HepG2 (cell line): ENCODE measurements around the gene CITED2. TPM values are rescaled to one million over a fixed set of nuclear protein-coding genes. Genes with fewer than 3 reads are reported as not detected.

Source experiments
- ATF7 ChIP-seq, 2 experiments: fragments of 450-650 bp in 1 of 2; sonication (generic) in 1 of 2; formaldehyde crosslinking in 1 of 2; IDR thresholded peaks; 2 replicates each; pipeline versions ENCODE4 v1.4.0 to v1.6.1; 2016 to 2020; ENCODE audit warnings: antibody characterized with exemption in 1 of 2, mild to moderate bottlenecking in 1 of 2, missing genetic modification reagents in 1 of 2
- ATRX ChIP-seq: sonication (generic); formaldehyde crosslinking; IDR thresholded peaks from 2 replicates; pipeline ENCODE4 v1.4.0; 2020; ENCODE audit warnings: missing genetic modification reagents, borderline replicate concordance
- BATF2 ChIP-seq: sonication (generic); formaldehyde crosslinking; IDR thresholded peaks from 2 replicates; pipeline ENCODE4 v1.8.0; 2022; ENCODE audit warnings: mild to moderate bottlenecking, missing genetic modification reagents, moderate library complexity
- CEBPZ ChIP-seq: IDR thresholded peaks from 2 replicates; pipeline ENCODE4 v1.6.1; 2012; ENCODE audit warnings: low read length, improper control_type of control experiment
- DDIT3 ChIP-seq: sonication (generic); formaldehyde crosslinking; IDR thresholded peaks from 2 replicates; pipeline ENCODE4 v1.4.0; 2020; ENCODE audit warnings: mild to moderate bottlenecking, missing genetic modification reagents
- ESRRA ChIP-seq: sonication (generic); formaldehyde crosslinking; IDR thresholded peaks from 2 replicates; pipeline ENCODE4 v1.5.1; 2020; ENCODE audit warnings: mild to moderate bottlenecking, low read depth, missing genetic modification reagents
- HNRNPUL1 ChIP-seq: fragments of 200-400 bp; formaldehyde crosslinking; IDR thresholded peaks from 2 replicates; pipeline ENCODE4 v1.6.1; 2017; ENCODE audit warnings: low read depth, mild to moderate bottlenecking, low read length, moderate library complexity
- KAT7 ChIP-seq: IDR thresholded peaks from 2 replicates; pipeline ENCODE4 v1.6.1; 2018; ENCODE audit warnings: borderline replicate concordance, missing compliant biosample characterization
- LCORL ChIP-seq, 2 experiments: fragments of 450-650 bp in 1 of 2; sonication (generic) in 1 of 2; formaldehyde crosslinking in 1 of 2; IDR thresholded peaks; 2 replicates each; pipeline versions ENCODE4 v1.5.0 to v1.6.1; 2017 to 2020; ENCODE audit warnings: antibody characterized with exemption in 1 of 2, missing genetic modification reagents in 1 of 2
- MYNN ChIP-seq: sonication (generic); formaldehyde crosslinking; IDR thresholded peaks from 2 replicates; pipeline ENCODE4 v1.4.0; 2020; ENCODE audit warnings: mild to moderate bottlenecking, low read depth, missing genetic modification reagents
- SKI ChIP-seq: fragments of 450-650 bp; IDR thresholded peaks from one replicate; pipeline ENCODE4 v1.6.1; 2018; ENCODE audit warnings: mild to moderate bottlenecking; ENCODE audit not compliant: partially characterized antibody
- TEAD3 ChIP-seq: optimal IDR thresholded peaks from 2 replicates; pipeline ENCODE3; 2016; ENCODE audit warnings: borderline replicate concordance
- ZKSCAN5 ChIP-seq: sonication (generic); formaldehyde crosslinking; IDR thresholded peaks from 2 replicates; pipeline ENCODE4 v1.5.1; 2020; ENCODE audit warnings: mild to moderate bottlenecking, missing genetic modification reagents
- ZNF407 ChIP-seq: sonication (generic); formaldehyde crosslinking; IDR thresholded peaks from one replicate; pipeline ENCODE4 v1.5.1; 2020; ENCODE audit warnings: mild to moderate bottlenecking, missing genetic modification reagents; ENCODE audit errors: not compliant biosample characterization
- polyA plus RNA-seq, 8 experiments: library from polyadenylated mRNA; depleted of rRNA in 3 of 8; stranded (reverse) in 7 of 8; unstranded in 1 of 8; fragments of >200 nt; fragmentation: Illumina TruSeq in 4 of 8; extraction: Trizol in 4 of 8; gene quantifications; 2 replicates each; pipeline versions ENCODE4 v1.2.1 to v1.2.3, GENCODE V29; 2011 to 2016; ENCODE audit warnings: low read depth in 4 of 8, missing spikeins in 1 of 8, mixed read lengths in 1 of 8; ENCODE audit not compliant: insufficient read depth in 1 of 8
- total RNA-seq, 5 experiments: library from RNA; depleted of rRNA; stranded (reverse); fragments of >200 nt; fragmentation: Illumina TruSeq; extraction: Trizol; gene quantifications; 2 replicates each; pipeline ENCODE4 v1.2.3, GENCODE V29; 2016; ENCODE audit warnings: low read depth in 1 of 5

CITED2 gene
- total and polyA plus RNA-seq, 2 of the 13 experiments (the other 11 are each of a cell fraction or from before 2014, with no cell fraction given) = 17.6 to 57.2 TPM

GRCh38 chr6:139374357-139375225, at the start of gene CITED2 (continued):
- TF ChIP-seq CEBPZ (no peak), ESRRA (CRISPR knock-in tag) (peak; percentile 64), ATRX (CRISPR knock-in tag) (no peak), ZKSCAN5 (peak; percentile 70; the same call in 1 of the 2 replicates), ZNF407 (CRISPR knock-in tag) (peak; percentile 27), TEAD3 (CRISPR knock-in tag) (peak; percentile 85), DDIT3 (no peak; the same call in 1 of the 2 replicates), SKI (peak; percentile 74), HNRNPUL1 (peak; percentile 74; the same call in 1 of the 2 replicates), ATF7 (IDR thresholded peaks at IDR 0.05) (no peak), ATF7 (CRISPR knock-in tag; IDR thresholded peaks at IDR 0.05) (peak; percentile 50; the same call in 1 of the 2 replicates), MYNN (CRISPR knock-in tag) (no peak; the same call in 1 of the 2 replicates), KAT7 (peak; percentile 96; the same call in 1 of the 2 replicates), LCORL (IDR thresholded peaks at IDR 0.05) (no peak), LCORL (CRISPR knock-in tag; IDR thresholded peaks at IDR 0.05) (no peak; the same call in 1 of the 2 replicates), BATF2 (CRISPR knock-in tag) (peak; percentile 96)
